MM.1S (cell line): ENCODE data around the gene DHRS7C.

ENCODE experiments used
- CTCF ChIP-seq: fragments of 300-600 bp; sonication (generic); IDR thresholded peaks from 2 replicates; pipeline ENCODE4 v1.5.1; 2016; ENCODE audit warnings: antibody characterized with exemption, low read length, mixed read lengths
- EZH2 ChIP-seq: fragments of 300-600 bp; sonication (generic); optimal IDR thresholded peaks from 2 replicates; pipeline ENCODE3; 2017; ENCODE audit warnings: low read depth, mild to moderate bottlenecking, antibody characterized with exemption, low read length, mixed read lengths
- EZH2phosphoT487 ChIP-seq: fragments of 300-600 bp; sonication (generic); IDR thresholded peaks from 2 replicates; pipeline ENCODE4 v1.6.1; 2018; ENCODE audit warnings: antibody characterized with exemption, low read length

- TF ChIP-seq CTCF: no peak
- no peak for TF ChIP-seq EZH2
- TF ChIP-seq EZH2phosphoT487: no peak
Observed at GRCh38 chr17:9771465-9771864, 19.9 kb downstream of the DHRS7C start.
